HEK293 (cell line): ENCODE measurements around the gene NSG1.

Experiments used
- CTCF ChIA-PET: fragments of 350-600 bp; formaldehyde crosslinking; extraction: SDS; loops from one replicate; lab custom pipeline; 2021; ENCODE audit warnings: antibody characterized with exemption; lab: Yijun Ruan, JAX
- POLR2A ChIA-PET: fragments of 300-600 bp; formaldehyde crosslinking; extraction: SDS; loops from one replicate; lab custom pipeline; 2020; ENCODE audit warnings: antibody characterized with exemption, inconsistent platforms; lab: Yijun Ruan, JAX
- H3K27ac ChIP-seq: fragments of 200-500 bp; sonication (Bioruptor generic); 2 replicates; pipeline ENCODE4 v1.5.1; 2014; ENCODE audit warnings: low read depth, low read length, control low read depth, inconsistent platforms; ENCODE audit errors: extremely low read depth
- H3K36me3 ChIP-seq, 2 experiments: fragments of 200-500 bp in 1 of 2; sonication (Bioruptor generic) in 1 of 2; 1 replicate in 1 of 2; 2 replicates in 1 of 2; pipeline ENCODE4 v1.5.1; 2014 to 2017; ENCODE audit warnings: inconsistent platforms in 2 of 2, low read length in 2 of 2; ENCODE audit not compliant: control insufficient read depth in 2 of 2, insufficient read depth in 1 of 2
- H3K4me1 ChIP-seq: fragments of 200-500 bp; sonication (Bioruptor generic); 2 replicates; pipeline ENCODE4 v1.5.1; 2014; ENCODE audit warnings: mild to moderate bottlenecking, low read length, inconsistent platforms; ENCODE audit not compliant: control insufficient read depth, insufficient read depth
- H3K4me3 ChIP-seq: 2 replicates; pipeline ENCODE4 v1.5.1; 2011; ENCODE audit warnings: low read depth, mild to moderate bottlenecking, control low read depth, low read length, moderate library complexity
- H3K9me3 ChIP-seq: fragments of 200-500 bp; sonication (Bioruptor generic); 2 replicates; pipeline ENCODE4 v1.5.1; 2014; ENCODE audit warnings: low read depth, low read length, inconsistent platforms; ENCODE audit not compliant: control insufficient read depth, insufficient read depth
- CTCF ChIP-seq: fragments of 450-650 bp; formaldehyde crosslinking; IDR thresholded peaks from 2 replicates; pipeline ENCODE4 v1.5.1; 2016; ENCODE audit warnings: missing biosample characterization, missing genetic modification characterization
- PRDM1 ChIP-seq: fragments of 450-650 bp; formaldehyde crosslinking; IDR thresholded peaks from 2 replicates; pipeline ENCODE4; 2016; ENCODE audit warnings: missing biosample characterization, missing genetic modification characterization
- PRDM4 ChIP-seq: fragments of 450-650 bp; formaldehyde crosslinking; IDR thresholded peaks from 2 replicates; pipeline ENCODE4 v1.5.1; 2017; ENCODE audit warnings: missing biosample characterization, missing genetic modification characterization
- SALL2 ChIP-seq: fragments of 450-650 bp; formaldehyde crosslinking; IDR thresholded peaks from 2 replicates; pipeline ENCODE4 v1.5.0; 2017; ENCODE audit warnings: missing biosample characterization, mild to moderate bottlenecking, missing genetic modification characterization, borderline replicate concordance
- SP2 ChIP-seq: fragments of 450-650 bp; formaldehyde crosslinking; IDR thresholded peaks from 2 replicates; pipeline ENCODE4 v1.5.1; 2016; ENCODE audit warnings: missing biosample characterization, missing genetic modification characterization
- ZNF2 ChIP-seq: fragments of 450-650 bp; formaldehyde crosslinking; IDR thresholded peaks from 2 replicates; pipeline ENCODE4 v1.5.1; 2016; ENCODE audit warnings: missing biosample characterization, missing genetic modification characterization
- ZNF26 ChIP-seq: fragments of 450-650 bp; formaldehyde crosslinking; IDR thresholded peaks from 2 replicates; pipeline ENCODE4 v1.5.1; 2016; ENCODE audit warnings: missing biosample characterization, missing genetic modification characterization
- ZNF335 ChIP-seq: fragments of 450-650 bp; formaldehyde crosslinking; conservative IDR thresholded peaks from 2 replicates; pipeline ENCODE4 v1.5.1; 2016; ENCODE audit warnings: missing biosample characterization, missing genetic modification characterization
- ZNF354C ChIP-seq: fragments of 450-650 bp; formaldehyde crosslinking; IDR thresholded peaks from 2 replicates; pipeline ENCODE4 v1.5.1; 2016; ENCODE audit warnings: missing biosample characterization, missing genetic modification characterization, low read depth, borderline replicate concordance
- ZNF394 ChIP-seq: fragments of 450-650 bp; formaldehyde crosslinking; IDR thresholded peaks from 2 replicates; pipeline ENCODE4 v1.5.1; 2016; ENCODE audit warnings: missing biosample characterization, missing genetic modification characterization, mild to moderate bottlenecking, moderate library complexity, borderline replicate concordance
- ZNF623 ChIP-seq: fragments of 450-650 bp; formaldehyde crosslinking; IDR thresholded peaks from 2 replicates; pipeline ENCODE4 v1.5.1; 2016; ENCODE audit warnings: missing biosample characterization, missing genetic modification characterization
- ZNF660 ChIP-seq: fragments of 450-650 bp; IDR thresholded peaks from 2 replicates; pipeline ENCODE4 v1.5.1; 2018; ENCODE audit warnings: missing biosample characterization, mild to moderate bottlenecking, missing genetic modification characterization
- ZNF664 ChIP-seq: fragments of 450-650 bp; formaldehyde crosslinking; IDR thresholded peaks from 2 replicates; pipeline ENCODE4 v1.5.1; 2016; ENCODE audit warnings: missing biosample characterization, missing genetic modification characterization
- ZNF837 ChIP-seq: fragments of 450-650 bp; formaldehyde crosslinking; IDR thresholded peaks from 2 replicates; pipeline ENCODE4 v1.5.1; 2016; ENCODE audit warnings: missing biosample characterization, missing genetic modification characterization

The NSG1 gene

GRCh38 chr4:4423706-4424498 lies 37.0 kb downstream of the NSG1 start:
- TF ChIP-seq SALL2 (tag by site-specific recombination) (no peak), ZNF394 (tag by site-specific recombination) (peak; percentile 32; the same call in 1 of the 2 replicates)
- ChIA-PET CTCF (interaction anchor here (0.7 kb wide), 1 partner anchor 1086 kb away, joined by 3 read pairs; no protein-coding TSS in a partner anchor), POLR2A (no interaction called here)
- Histone ChIP-seq H3K36me3 (peaks cover 0 to 56% of the 10 kb centered on the region in 2 experiments; a peak in 1 of 3 replicates), H3K4me1 (no peaks in the 10 kb centered on the region), H3K9me3 (no peaks in the 10 kb centered on the region), H3K27ac (no peak overlapping the region), H3K4me3 (no peak overlapping the region)

GRCh38 chr4:4424499-4425115 lies 37.7 kb downstream of the NSG1 start:
- H3K9me3 ChIP-seq = no peaks in the 10 kb centered on the region
- no peak overlapping the region for H3K27ac ChIP-seq
- TF ChIP-seq ZNF664 (tag by site-specific recombination) (no peak), ZNF623 (tag by site-specific recombination) (no peak), ZNF26 (tag by site-specific recombination) (no peak), CTCF (tag by site-specific recombination) (no peak), ZNF354C (no peak), ZNF837 (tag by site-specific recombination) (no peak), ZNF335 (tag by site-specific recombination) (no peak), ZNF2 (tag by site-specific recombination) (no peak), PRDM4 (no peak), SP2 (tag by site-specific recombination) (no peak), ZNF660 (tag by site-specific recombination) (no peak), PRDM1 (no peak), SALL2 (tag by site-specific recombination) (no peak)
- TF ChIP-seq, all 188 proteins: peak for 0
- no peak overlapping the region for H3K4me3 ChIP-seq
- no peaks in the 10 kb centered on the region for H3K4me1 ChIP-seq
- POLR2A ChIA-PET = no interaction called here
- CTCF ChIA-PET = no interaction called here
- peaks cover 0 to 49% of the 10 kb centered on the region in 2 experiments; a peak in 1 of 3 replicates for H3K36me3 ChIP-seq
